GM23338 (cell line): Measurements from ENCODE around the gene PCMT1. TPM values are rescaled to one million over a fixed set of nuclear protein-coding genes. Genes with fewer than 3 reads are reported as not detected.

Source experiments
- ATAC-seq: fragments of 200-7000 bp; cut with Tn5 transposase; 3 replicates; pipeline ENCODE4 v1.9.1; 2020
- DNase-seq: peaks from one replicate; pipeline ENCODE4 v3.0.0-alpha.2; 2015; ENCODE audit warnings: low spot score
- H2AFZ ChIP-seq: fragments of 200-600 bp; sonication (generic); 2 replicates; pipeline ENCODE4 v1.8.0; 2016; ENCODE audit warnings: antibody characterized with exemption, mild to moderate bottlenecking, moderate library complexity
- H3F3A ChIP-seq: fragments of 200-600 bp; sonication (generic); replicated peaks from 2 replicates; pipeline ENCODE4 v1.8.0; 2017; ENCODE audit warnings: antibody characterized with exemption, mixed run types, low read depth
- H3K27ac ChIP-seq: fragments of 200-600 bp; sonication (generic); 2 replicates; pipeline ENCODE4 v1.6.1; 2016; ENCODE audit warnings: low read depth
- H3K27me3 ChIP-seq: fragments of 200-600 bp; sonication (generic); 2 replicates; pipeline ENCODE4 v1.8.0; 2016; ENCODE audit warnings: mild to moderate bottlenecking, mixed run types, moderate library complexity; ENCODE audit not compliant: insufficient read depth
- H3K36me3 ChIP-seq: fragments of 200-600 bp; sonication (generic); 2 replicates; pipeline ENCODE4 v1.8.0; 2016; ENCODE audit warnings: mild to moderate bottlenecking; ENCODE audit not compliant: insufficient read depth
- H3K4me1 ChIP-seq: fragments of 200-600 bp; sonication (generic); 2 replicates; pipeline ENCODE4 v1.8.0; 2016; ENCODE audit warnings: mild to moderate bottlenecking, moderate library complexity; ENCODE audit not compliant: insufficient read depth
- H3K4me2 ChIP-seq: fragments of 200-600 bp; sonication (generic); 2 replicates; pipeline ENCODE4 v1.7.1; 2017; ENCODE audit warnings: mixed run types
- H3K4me3 ChIP-seq: fragments of 200-600 bp; sonication (generic); 2 replicates; pipeline ENCODE4 v1.6.1; 2016; ENCODE audit warnings: mixed run types
- H3K79me2 ChIP-seq: fragments of 200-600 bp; sonication (generic); replicated peaks from 2 replicates; pipeline ENCODE4 v1.8.0; 2017; ENCODE audit warnings: mild to moderate bottlenecking; ENCODE audit not compliant: insufficient read depth
- H3K9me2 ChIP-seq: fragments of 200-600 bp; sonication (generic); 2 replicates; pipeline ENCODE4 v1.8.0; 2017; ENCODE audit not compliant: insufficient read depth
- H4K20me1 ChIP-seq: fragments of 200-600 bp; sonication (generic); replicated peaks from 2 replicates; pipeline ENCODE4 v1.8.0; 2017; ENCODE audit warnings: mild to moderate bottlenecking; ENCODE audit not compliant: insufficient read depth
- H3K27ac Mint-ChIP-seq: 2 replicates; pipeline ENCODE4 v1.8.0; 2020; ENCODE audit warnings: inconsistent platforms, mild to moderate bottlenecking, moderate library complexity, mixed read lengths
- H3K27me3 Mint-ChIP-seq: 3 replicates; pipeline ENCODE4 v1.8.0; 2022; ENCODE audit warnings: low read depth, mild to moderate bottlenecking, moderate library complexity, mixed read lengths, inconsistent platforms; ENCODE audit not compliant: insufficient read depth, poor library complexity
- H3K36me3 Mint-ChIP-seq: 3 replicates; pipeline ENCODE4 v1.8.0; 2021; ENCODE audit warnings: low read depth, mild to moderate bottlenecking, inconsistent platforms, moderate library complexity, mixed read lengths
- H3K4me1 Mint-ChIP-seq: 3 replicates; pipeline ENCODE4 v1.8.0; 2020; ENCODE audit warnings: mild to moderate bottlenecking, inconsistent platforms, mixed read lengths
- H3K4me3 Mint-ChIP-seq: 3 replicates; pipeline ENCODE4 v1.8.0; 2021; ENCODE audit warnings: moderate library complexity, mild to moderate bottlenecking, inconsistent platforms, mixed read lengths
- H3K9me3 Mint-ChIP-seq: 3 replicates; pipeline ENCODE4 v1.8.0; 2020; ENCODE audit warnings: moderate library complexity, mild to moderate bottlenecking, inconsistent platforms, mixed read lengths
- CREB1 ChIP-seq: fragments of 250-450 bp; sonication (Bioruptor Pico); IDR thresholded peaks from 2 replicates; pipeline ENCODE4 v1.5.0; 2020; ENCODE audit warnings: low read depth, mild to moderate bottlenecking, moderate library complexity
- JUNB ChIP-seq: IDR thresholded peaks from one replicate; pipeline ENCODE4 v1.6.1; 2016; ENCODE audit warnings: antibody characterized with exemption; ENCODE audit not compliant: unreplicated experiment
- NANOG ChIP-seq: IDR thresholded peaks from 2 replicates; pipeline ENCODE4 v1.6.1; 2016; ENCODE audit warnings: antibody characterized with exemption, borderline replicate concordance
- POLR2AphosphoS5 ChIP-seq: IDR thresholded peaks from 2 replicates; pipeline ENCODE4 v1.6.1; 2016; ENCODE audit warnings: antibody characterized with exemption, low read depth
- ZNF331 ChIP-seq: fragments of 250-450 bp; sonication (Bioruptor Pico); IDR thresholded peaks from 2 replicates; pipeline ENCODE4 v1.5.0; 2020; ENCODE audit warnings: low read depth, mild to moderate bottlenecking, moderate library complexity
- polyA plus RNA-seq: library from polyadenylated mRNA; unstranded; fragments of >200 nt; fragmentation: Nextera tagmentation; extraction: Ambion mirVana; gene quantifications from 2 replicates; pipeline ENCODE4 v1.2.1, GENCODE V29; 2016
- total RNA-seq: library from RNA; depleted of rRNA; stranded (reverse); fragments of >200 nt; shearing (Covaris generic); gene quantifications from 2 replicates; pipeline ENCODE4 v1.2.3, GENCODE V29; 2014
- TF ChIP-seq, protein P1 (sequence below): IDR thresholded peaks from one replicate; pipeline ENCODE4 v1.6.1; 2018; ENCODE audit warnings: antibody characterized with exemption; ENCODE audit not compliant: unreplicated experiment
- TF ChIP-seq, protein P2 (sequence below): IDR thresholded peaks from 2 replicates; pipeline ENCODE4 v1.6.1; 2016; ENCODE audit warnings: antibody characterized with exemption

Gene PCMT1
- total and polyA plus RNA-seq, 2 experiments from 2014 or later = 87.6 to 168 TPM

DNA sequence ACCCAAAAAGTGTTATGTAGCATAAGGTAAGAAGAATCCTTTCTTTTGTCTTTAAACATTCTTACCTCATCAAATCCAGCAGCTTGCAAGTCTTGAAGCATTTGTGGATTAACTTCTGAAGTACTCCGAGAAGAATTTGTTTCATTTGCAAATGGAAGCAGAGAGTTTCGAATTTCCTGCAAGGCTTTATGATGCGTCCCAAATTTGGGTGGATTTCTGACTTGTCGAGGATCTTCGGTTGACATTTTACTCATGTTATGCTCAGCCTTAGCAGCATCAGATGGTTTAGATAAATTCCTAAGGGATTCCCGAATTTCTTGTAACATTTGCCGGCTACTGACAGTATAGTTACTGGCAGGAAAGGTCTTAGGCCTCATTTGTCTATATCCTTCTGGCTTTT is 47.8 kb upstream of the PCMT1 start:
- ATAC-seq (peak; percentile 52), DNase-seq (peak; percentile 79)
- Histone ChIP-seq H3K4me2 (peak overlapping the region; percentile 30), H3K27ac (peak overlapping the region; percentile 89), H3F3A (0 out of 2 replicates have a peak, but pooled peaks cover 6% of the 10 kb centered on the region), H4K20me1 (no peaks in the 10 kb centered on the region; the same call in 1 of the 2 replicates), H3K4me3 (peak overlapping the region; percentile 18; the same call in 1 of the 2 replicates), H3K9me2 (no peaks in the 10 kb centered on the region), H3K79me2 (peaks cover 93% of the 10 kb centered on the region), H2AFZ (no peak overlapping the region), H3K36me3 (no peaks in the 10 kb centered on the region), H3K4me1 (peaks cover 24% of the 10 kb centered on the region), H3K27me3 (no peaks in the 10 kb centered on the region)
- H3K4me3 Mint-ChIP-seq = peak overlapping the region; percentile 51
- no peaks in the 10 kb centered on the region for H3K9me3 Mint-ChIP-seq
- peaks cover 2% of the 10 kb centered on the region; the same call in 1 of the 3 replicates for H3K36me3 Mint-ChIP-seq
- TF ChIP-seq CREB1 (CRISPR knock-in tag) = no peak
- TF ChIP-seq NANOG = 0 out of 2 replicates have a peak, but pooled peaks have one; percentile 62
- TF ChIP-seq POLR2AphosphoS5 = no peak
- peaks cover 23% of the 10 kb centered on the region for H3K4me1 Mint-ChIP-seq
- H3K27ac Mint-ChIP-seq = peak overlapping the region; percentile 83
- H3K27me3 Mint-ChIP-seq = no peaks in the 10 kb centered on the region

DNA sequence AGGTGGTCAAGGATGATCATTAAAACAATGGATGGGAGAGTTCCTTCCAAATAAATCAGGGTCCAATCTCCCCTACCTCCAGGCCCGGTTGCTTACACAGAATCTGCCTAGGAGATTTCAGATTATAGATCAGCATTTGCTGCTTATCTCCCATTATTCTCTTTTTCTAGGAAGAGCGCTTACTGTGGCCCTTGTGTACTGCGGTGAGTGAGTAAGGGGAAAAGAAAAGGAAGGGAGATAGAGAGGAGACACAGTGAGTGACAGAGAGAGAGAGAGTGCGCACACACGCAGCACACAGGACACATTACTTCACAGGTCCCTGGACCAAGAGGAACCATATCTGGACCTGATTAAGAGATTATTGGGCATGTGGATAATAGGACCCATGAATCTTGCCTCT is 37.8 kb upstream of the PCMT1 start:
- ATAC-seq (no peak), DNase-seq (no peak)
- Mint-ChIP-seq H3K27me3 (peaks cover 5% of the 10 kb centered on the region), H3K36me3 (peaks cover 4% of the 10 kb centered on the region; the same call in 1 of the 3 replicates), H3K4me3 (no peak overlapping the region), H3K9me3 (no peaks in the 10 kb centered on the region), H3K27ac (peak overlapping the region; percentile 44; the same call in 1 of the 2 replicates), H3K4me1 (peaks cover 50% of the 10 kb centered on the region)
- H3K27me3 ChIP-seq = no peaks in the 10 kb centered on the region
- no peak overlapping the region for H3K4me2 ChIP-seq
- 0 out of 2 replicates have a peak, but pooled peaks cover 2% of the 10 kb centered on the region for H3F3A ChIP-seq
- TF ChIP-seq JUNB (no peak), POLR2AphosphoS5 (no peak), NANOG (no peak), ZNF331 (CRISPR knock-in tag) (no peak), CREB1 (CRISPR knock-in tag) (no peak)
- TF ChIP-seq, protein P1, sequence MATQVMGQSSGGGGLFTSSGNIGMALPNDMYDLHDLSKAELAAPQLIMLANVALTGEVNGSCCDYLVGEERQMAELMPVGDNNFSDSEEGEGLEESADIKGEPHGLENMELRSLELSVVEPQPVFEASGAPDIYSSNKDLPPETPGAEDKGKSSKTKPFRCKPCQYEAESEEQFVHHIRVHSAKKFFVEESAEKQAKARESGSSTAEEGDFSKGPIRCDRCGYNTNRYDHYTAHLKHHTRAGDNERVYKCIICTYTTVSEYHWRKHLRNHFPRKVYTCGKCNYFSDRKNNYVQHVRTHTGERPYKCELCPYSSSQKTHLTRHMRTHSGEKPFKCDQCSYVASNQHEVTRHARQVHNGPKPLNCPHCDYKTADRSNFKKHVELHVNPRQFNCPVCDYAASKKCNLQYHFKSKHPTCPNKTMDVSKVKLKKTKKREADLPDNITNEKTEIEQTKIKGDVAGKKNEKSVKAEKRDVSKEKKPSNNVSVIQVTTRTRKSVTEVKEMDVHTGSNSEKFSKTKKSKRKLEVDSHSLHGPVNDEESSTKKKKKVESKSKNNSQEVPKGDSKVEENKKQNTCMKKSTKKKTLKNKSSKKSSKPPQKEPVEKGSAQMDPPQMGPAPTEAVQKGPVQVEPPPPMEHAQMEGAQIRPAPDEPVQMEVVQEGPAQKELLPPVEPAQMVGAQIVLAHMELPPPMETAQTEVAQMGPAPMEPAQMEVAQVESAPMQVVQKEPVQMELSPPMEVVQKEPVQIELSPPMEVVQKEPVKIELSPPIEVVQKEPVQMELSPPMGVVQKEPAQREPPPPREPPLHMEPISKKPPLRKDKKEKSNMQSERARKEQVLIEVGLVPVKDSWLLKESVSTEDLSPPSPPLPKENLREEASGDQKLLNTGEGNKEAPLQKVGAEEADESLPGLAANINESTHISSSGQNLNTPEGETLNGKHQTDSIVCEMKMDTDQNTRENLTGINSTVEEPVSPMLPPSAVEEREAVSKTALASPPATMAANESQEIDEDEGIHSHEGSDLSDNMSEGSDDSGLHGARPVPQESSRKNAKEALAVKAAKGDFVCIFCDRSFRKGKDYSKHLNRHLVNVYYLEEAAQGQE = no peak
- TF ChIP-seq, protein P2, sequence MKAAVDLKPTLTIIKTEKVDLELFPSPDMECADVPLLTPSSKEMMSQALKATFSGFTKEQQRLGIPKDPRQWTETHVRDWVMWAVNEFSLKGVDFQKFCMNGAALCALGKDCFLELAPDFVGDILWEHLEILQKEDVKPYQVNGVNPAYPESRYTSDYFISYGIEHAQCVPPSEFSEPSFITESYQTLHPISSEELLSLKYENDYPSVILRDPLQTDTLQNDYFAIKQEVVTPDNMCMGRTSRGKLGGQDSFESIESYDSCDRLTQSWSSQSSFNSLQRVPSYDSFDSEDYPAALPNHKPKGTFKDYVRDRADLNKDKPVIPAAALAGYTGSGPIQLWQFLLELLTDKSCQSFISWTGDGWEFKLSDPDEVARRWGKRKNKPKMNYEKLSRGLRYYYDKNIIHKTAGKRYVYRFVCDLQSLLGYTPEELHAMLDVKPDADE = no peak
- no peaks in the 10 kb centered on the region for H3K9me2 ChIP-seq
- H3K4me3 ChIP-seq = no peak overlapping the region
- H4K20me1 ChIP-seq = peaks cover 5% of the 10 kb centered on the region; the same call in 1 of the 2 replicates
- no peak overlapping the region for H3K27ac ChIP-seq
- H3K36me3 ChIP-seq = no peaks in the 10 kb centered on the region
- peaks cover 100% of the 10 kb centered on the region for H3K79me2 ChIP-seq
- no peak overlapping the region for H2AFZ ChIP-seq
- peaks cover 25% of the 10 kb centered on the region for H3K4me1 ChIP-seq
